ENCODE data around the gene KRTAP10-11.
"Not testable (repeated sequence)": the region's sequence is repeated elsewhere in the genome, so short reads cannot be mapped to it uniquely, and the experiment has no call there.

- TF ChIP-seq CTCF, EZH2 (IDR thresholded peaks at IDR 0.05): not testable (repeated sequence)
Measured at GRCh38 chr21:44661567-44661966, 15.4 kb downstream of the KRTAP10-11 start.
